Measurements from ENCODE around the gene PLCD1. TPM values are rescaled to one million over a fixed set of nuclear protein-coding genes. Genes with fewer than 3 reads are reported as not detected.

Gene PLCD1
- total RNA-seq, 1 donor from 2014 or later: 36.9 TPM

DNA sequence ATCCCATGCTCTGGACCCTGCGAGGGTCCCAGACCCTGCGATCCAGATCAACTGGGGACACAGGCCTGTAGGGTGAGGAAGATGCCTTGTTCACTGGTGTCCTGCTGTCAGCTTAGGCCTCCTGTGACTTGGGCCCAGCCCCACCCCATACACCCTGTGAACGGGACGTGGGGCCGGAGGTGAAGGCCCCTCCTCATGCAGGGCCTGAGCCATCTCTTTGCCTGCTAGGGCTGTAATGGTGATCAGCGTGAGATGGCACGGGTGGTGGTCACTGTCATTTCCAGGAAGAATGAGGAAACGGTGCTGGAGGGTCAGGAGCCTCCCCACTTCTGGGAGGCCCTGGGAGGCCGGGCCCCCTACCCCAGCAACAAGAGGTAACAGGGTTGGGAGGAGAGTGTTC lies 26.5 kb downstream of the PLCD1 start:
- H3K9me3 Mint-ChIP-seq: no peaks in the 10 kb centered on the region
- H3K4me1 Mint-ChIP-seq: peaks cover 49% of the 10 kb centered on the region
- no peaks in the 10 kb centered on the region for H3K36me3 Mint-ChIP-seq (ENCODE audit: low read depth)
- no peak for DNase-seq (ENCODE audit: low read depth, low spot score)
- H3K4me3 Mint-ChIP-seq: no peak overlapping the region
- no peak overlapping the region for H3K27ac Mint-ChIP-seq (ENCODE audit: unreplicated experiment)
- TF ChIP-seq CTCF (conservative IDR thresholded peaks at IDR 0.05): no peak
- H3K27me3 Mint-ChIP-seq (ENCODE audit: low read depth): no peaks in the 10 kb centered on the region

DNA sequence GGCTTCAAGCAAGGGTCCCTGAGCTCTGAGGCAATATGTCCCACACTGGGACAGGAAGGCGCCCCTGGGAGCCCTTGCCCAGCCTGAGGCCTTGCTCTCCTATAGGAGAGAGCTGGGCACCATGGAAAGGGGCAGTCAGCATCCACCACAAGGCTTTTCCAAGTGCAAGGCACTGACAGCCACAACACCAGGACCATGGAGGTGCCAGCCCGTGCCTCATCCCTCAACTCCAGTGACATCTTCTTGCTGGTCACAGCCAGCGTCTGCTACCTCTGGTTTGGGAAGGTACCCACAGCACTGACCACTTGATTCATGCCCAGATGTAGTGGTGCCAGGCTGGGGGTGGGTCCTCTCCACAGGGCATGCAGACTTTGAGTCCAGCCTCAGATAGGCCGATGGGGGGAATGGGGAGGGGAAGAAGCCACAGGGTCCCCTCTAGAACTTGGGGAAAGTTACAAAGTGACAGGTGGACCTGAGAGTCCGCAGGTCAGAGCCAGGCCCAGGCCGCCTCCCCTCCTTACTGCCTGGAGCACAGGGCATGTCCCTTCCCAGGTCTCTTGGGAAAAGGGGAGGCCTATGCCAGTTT lies 27.1 kb downstream of the PLCD1 start:
- no peak for DNase-seq (ENCODE audit: low read depth, low spot score)
- Mint-ChIP-seq H3K4me1 (peaks cover 49% of the 10 kb centered on the region), H3K4me3 (no peak overlapping the region), H3K27me3 (ENCODE audit: low read depth) (no peaks in the 10 kb centered on the region), H3K9me3 (no peaks in the 10 kb centered on the region), H3K27ac (ENCODE audit: unreplicated experiment) (no peak overlapping the region), H3K36me3 (ENCODE audit: low read depth) (no peaks in the 10 kb centered on the region)
- TF ChIP-seq CTCF (conservative IDR thresholded peaks at IDR 0.05): no peak

- no peak for DNase-seq (ENCODE audit: low read depth, low spot score)
- no peaks in the 10 kb centered on the region for H3K27me3 Mint-ChIP-seq (ENCODE audit: low read depth)
- no peak overlapping the region for H3K27ac Mint-ChIP-seq (ENCODE audit: unreplicated experiment)
- H3K4me3 Mint-ChIP-seq: no peak overlapping the region
- H3K36me3 Mint-ChIP-seq (ENCODE audit: low read depth): no peaks in the 10 kb centered on the region
- no peak for TF ChIP-seq CTCF (conservative IDR thresholded peaks at IDR 0.05)
- no peaks in the 10 kb centered on the region for H3K9me3 Mint-ChIP-seq
- peaks cover 55% of the 10 kb centered on the region for H3K4me1 Mint-ChIP-seq
These were observed 27.9 kb downstream of the PLCD1 start for GRCh38 chr3:38001456-38002081.

GRCh38 chr3:38000965-38001455 lies 28.4 kb downstream of the PLCD1 start:
- Mint-ChIP-seq H3K27me3 (ENCODE audit: low read depth) (no peaks in the 10 kb centered on the region), H3K36me3 (ENCODE audit: low read depth) (no peaks in the 10 kb centered on the region), H3K4me1 (peaks cover 55% of the 10 kb centered on the region), H3K27ac (ENCODE audit: unreplicated experiment) (peak overlapping the region; percentile 62), H3K4me3 (no peak overlapping the region), H3K9me3 (no peaks in the 10 kb centered on the region)
- DNase-seq (ENCODE audit: low read depth, low spot score): no peak
- no peak for TF ChIP-seq CTCF (conservative IDR thresholded peaks at IDR 0.05)

- Mint-ChIP-seq H3K27ac (ENCODE audit: unreplicated experiment) (peak overlapping the region; percentile 53), H3K4me1 (peaks cover 54% of the 10 kb centered on the region), H3K36me3 (ENCODE audit: low read depth) (no peaks in the 10 kb centered on the region), H3K4me3 (no peak overlapping the region), H3K27me3 (ENCODE audit: low read depth) (no peaks in the 10 kb centered on the region), H3K9me3 (no peaks in the 10 kb centered on the region)
- TF ChIP-seq CTCF (conservative IDR thresholded peaks at IDR 0.05): no peak
- no peak for DNase-seq (ENCODE audit: low read depth, low spot score)
These were observed 29.1 kb downstream of the PLCD1 start for GRCh38 chr3:38000242-38000916.

All from neural crest cell (in vitro differentiated cells).